A673 (cell line): ENCODE measurements around the gene NUCKS1.

Experiments
- EZH2 ChIP-seq: fragments of 200-600 bp; sonication (generic); IDR thresholded peaks from 2 replicates; pipeline ENCODE4 v1.6.1; 2017; ENCODE audit warnings: borderline replicate concordance, low read depth, mild to moderate bottlenecking, mixed read lengths, antibody characterized with exemption, low read length; ENCODE audit not compliant: poor library complexity, severe bottlenecking
- TF ChIP-seq, protein P1 (sequence below): fragments of 300-800, 200-600 bp; sonication (generic); conservative IDR thresholded peaks from 2 replicates; pipeline ENCODE4 v1.5.1; 2017; ENCODE audit warnings: low read depth, mild to moderate bottlenecking, antibody characterized with exemption, low read length, moderate library complexity, mixed read lengths

DNA sequence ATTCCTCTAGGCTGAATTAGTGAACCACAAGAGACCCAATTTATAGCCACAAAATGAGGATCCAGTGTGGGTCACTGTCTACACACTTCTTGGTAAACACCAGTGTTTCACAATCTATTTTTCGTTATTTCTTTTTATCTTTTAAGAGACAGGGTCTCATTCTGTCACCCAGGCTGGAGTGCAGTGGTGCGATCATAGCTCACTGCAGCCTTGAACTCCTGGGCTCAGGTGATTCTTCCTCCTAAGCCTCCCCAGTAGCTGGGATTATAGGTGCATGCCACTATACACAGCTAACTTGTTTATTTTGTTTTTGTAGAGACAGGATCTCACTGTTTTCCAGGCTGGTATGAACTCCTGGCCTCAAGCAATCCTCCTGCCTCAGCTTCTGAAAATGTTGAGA is 40.3 kb downstream of the NUCKS1 start:
- TF ChIP-seq, protein P1, sequence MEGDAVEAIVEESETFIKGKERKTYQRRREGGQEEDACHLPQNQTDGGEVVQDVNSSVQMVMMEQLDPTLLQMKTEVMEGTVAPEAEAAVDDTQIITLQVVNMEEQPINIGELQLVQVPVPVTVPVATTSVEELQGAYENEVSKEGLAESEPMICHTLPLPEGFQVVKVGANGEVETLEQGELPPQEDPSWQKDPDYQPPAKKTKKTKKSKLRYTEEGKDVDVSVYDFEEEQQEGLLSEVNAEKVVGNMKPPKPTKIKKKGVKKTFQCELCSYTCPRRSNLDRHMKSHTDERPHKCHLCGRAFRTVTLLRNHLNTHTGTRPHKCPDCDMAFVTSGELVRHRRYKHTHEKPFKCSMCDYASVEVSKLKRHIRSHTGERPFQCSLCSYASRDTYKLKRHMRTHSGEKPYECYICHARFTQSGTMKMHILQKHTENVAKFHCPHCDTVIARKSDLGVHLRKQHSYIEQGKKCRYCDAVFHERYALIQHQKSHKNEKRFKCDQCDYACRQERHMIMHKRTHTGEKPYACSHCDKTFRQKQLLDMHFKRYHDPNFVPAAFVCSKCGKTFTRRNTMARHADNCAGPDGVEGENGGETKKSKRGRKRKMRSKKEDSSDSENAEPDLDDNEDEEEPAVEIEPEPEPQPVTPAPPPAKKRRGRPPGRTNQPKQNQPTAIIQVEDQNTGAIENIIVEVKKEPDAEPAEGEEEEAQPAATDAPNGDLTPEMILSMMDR, result no peak
- no peak for TF ChIP-seq EZH2
